Keratinocyte (primary cell): ENCODE measurements around the gene DISC1. TPM values are rescaled to one million over a fixed set of nuclear protein-coding genes. Genes with fewer than 3 reads are reported as not detected.
"Not testable (repeated sequence)": the region's sequence is repeated elsewhere in the genome, so short reads cannot be mapped to it uniquely, and the experiment has no call there.

Experiments used
- DNase-seq: peaks from one replicate; pipeline ENCODE4 v3.0.0-alpha.2; 2011; ENCODE audit warnings: low read depth, missing footprints, low spot score
- FAIRE-seq: peaks from 2 replicates; lab custom pipeline; 2011; peaks lifted over from hg19 to GRCh38; lab: Jason Lieb, UNC
- H2AFZ ChIP-seq: 2 replicates; pipeline ENCODE4 v1.6.0; 2012; ENCODE audit warnings: low read length, control low read depth, inconsistent platforms; ENCODE audit not compliant: control insufficient read depth
- H3K27ac ChIP-seq: 2 replicates; pipeline ENCODE4 v1.5.1; 2011; ENCODE audit warnings: low read length; ENCODE audit not compliant: control insufficient read depth, insufficient read depth
- H3K27me3 ChIP-seq: 3 replicates; pipeline ENCODE4 v1.6.0; 2011; ENCODE audit warnings: low read length; ENCODE audit not compliant: control insufficient read depth, insufficient read depth; ENCODE audit errors: extremely low read depth
- H3K36me3 ChIP-seq, 2 experiments: 2 replicates in 1 of 2; 3 replicates in 1 of 2; pipeline ENCODE4 v1.5.1; 2011; ENCODE audit warnings: low read length in 2 of 2, mild to moderate bottlenecking in 1 of 2; ENCODE audit not compliant: control insufficient read depth in 2 of 2, insufficient read depth in 2 of 2; ENCODE audit errors: extremely low read depth in 1 of 2
- H3K4me1 ChIP-seq: 3 replicates; pipeline ENCODE4 v1.5.1; 2011; ENCODE audit warnings: low read length; ENCODE audit not compliant: control insufficient read depth, insufficient read depth; ENCODE audit errors: extremely low read depth
- H3K4me2 ChIP-seq: 3 replicates; pipeline ENCODE4 v1.6.0; 2011; ENCODE audit warnings: low read depth, low read length; ENCODE audit not compliant: control insufficient read depth, insufficient read depth; ENCODE audit errors: extremely low read depth
- H3K4me3 ChIP-seq, 3 experiments: fragments of 200-600 bp in 1 of 3; sonication (generic) in 1 of 3; 2 replicates in 2 of 3; 3 replicates in 1 of 3; pipeline ENCODE4 v1.5.1; 2011 to 2016; ENCODE audit warnings: low read length in 3 of 3, mild to moderate bottlenecking in 3 of 3, control low read depth in 2 of 3, inconsistent platforms in 1 of 3, low read depth in 1 of 3, mixed read lengths in 1 of 3, mixed run types in 1 of 3, moderate library complexity in 1 of 3; ENCODE audit not compliant: control insufficient read depth in 2 of 3, insufficient read depth in 2 of 3; ENCODE audit errors: extremely low read depth in 1 of 3
- H3K79me2 ChIP-seq: 2 replicates; pipeline ENCODE4 v1.6.0; 2012; ENCODE audit warnings: low read length; ENCODE audit not compliant: control insufficient read depth, insufficient read depth
- H3K9ac ChIP-seq: 3 replicates; pipeline ENCODE4 v1.6.0; 2011; ENCODE audit warnings: low read length; ENCODE audit not compliant: control insufficient read depth, insufficient read depth; ENCODE audit errors: extremely low read depth
- H3K9me1 ChIP-seq: 3 replicates; pipeline ENCODE4 v1.6.0; 2011; ENCODE audit warnings: low read length; ENCODE audit not compliant: control insufficient read depth, insufficient read depth; ENCODE audit errors: extremely low read depth
- H3K9me3 ChIP-seq: 2 replicates; pipeline ENCODE4 v1.5.1; 2012; ENCODE audit warnings: low read depth, low read length; ENCODE audit not compliant: control insufficient read depth
- H4K20me1 ChIP-seq: 3 replicates; pipeline ENCODE4 v1.6.0; 2011; ENCODE audit warnings: low read length; ENCODE audit not compliant: control insufficient read depth, insufficient read depth; ENCODE audit errors: extremely low read depth
- CTCF ChIP-seq, 3 experiments: IDR thresholded peaks in 1 of 3; conservative IDR thresholded peaks in 1 of 3; optimal IDR thresholded peaks in 1 of 3; 2 replicates in 2 of 3; 3 replicates in 1 of 3; pipeline versions ENCODE3 to v1.5.1; 2011; ENCODE audit warnings: low read length in 3 of 3, mild to moderate bottlenecking in 3 of 3, moderate library complexity in 2 of 3, control low read depth in 1 of 3, inconsistent platforms in 1 of 3; ENCODE audit not compliant: insufficient read depth in 2 of 3; ENCODE audit errors: extremely low read depth in 1 of 3
- EZH2 ChIP-seq: IDR thresholded peaks from one replicate; pipeline ENCODE4 v1.6.1; 2012; ENCODE audit warnings: inconsistent platforms, mild to moderate bottlenecking, low read length, moderate library complexity
- dilution Hi-C: fragments of 300-500 bp; cut with MboI; formaldehyde crosslinking; loops from one replicate; pipeline ENCODE4 v1.7.0; 2020; ENCODE audit warnings: low sequenced_read_pairs; ENCODE audit not compliant: extremely low pct_ligation_motif_present
- polyA plus RNA-seq, 5 experiments: library from polyadenylated mRNA; depleted of rRNA in 3 of 5; stranded (reverse) in 3 of 5; stranded (forward) in 1 of 5; unstranded in 1 of 5; fragments of >200 nt; gene quantifications; 1 replicate in 1 of 5; 2 replicates in 3 of 5; 3 replicates in 1 of 5; pipeline versions ENCODE4 v1.2.1 to v1.2.3, GENCODE V29; 2011 to 2012; ENCODE audit warnings: missing spikeins in 2 of 5, low read depth in 1 of 5, low replicate concordance in 1 of 5

Gene DISC1
- polyA plus RNA-seq, 1 donor (not counting 4 experiments of a cell fraction or from before 2014, with no cell fraction given): 0.47 TPM

- dilution Hi-C loops: no loop called here
- H3K9me3 ChIP-seq: no peaks in the 10 kb centered on the region
- no peaks in the 10 kb centered on the region for H3K4me1 ChIP-seq
- H3K79me2 ChIP-seq: no peaks in the 10 kb centered on the region
- H3K4me3 ChIP-seq: no peak overlapping the region
- TF ChIP-seq CTCF (optimal IDR thresholded peaks at IDR 0.05 in 1 of 3, IDR thresholded peaks at IDR 0.05 in 1 of 3, conservative IDR thresholded peaks at IDR 0.05 in 1 of 3; ENCODE audit: extremely low read depth in 1 of 3, insufficient read depth in 2 of 3, low read length in 3 of 3) (no peak), EZH2 (no peak)
- no peak overlapping the region for H2AFZ ChIP-seq
- H3K27me3 ChIP-seq: no peaks in the 10 kb centered on the region
- H3K9me1 ChIP-seq: no peaks in the 10 kb centered on the region
- no peaks in the 10 kb centered on the region for H4K20me1 ChIP-seq
- H3K27ac ChIP-seq: no peak overlapping the region
- no peaks in the 10 kb centered on the region for H3K36me3 ChIP-seq
- H3K9ac ChIP-seq: no peak overlapping the region
- DNase-seq: no peak
- no peak overlapping the region for H3K4me2 ChIP-seq
- no peak for FAIRE-seq
These were observed 100.6 kb downstream of the DISC1 start for GRCh38 chr1:231727171-231727570.

GRCh38 chr1:231728987-231729386 is 102.4 kb downstream of the DISC1 start:
- H3K4me3 ChIP-seq, H3K79me2 ChIP-seq, H3K27ac ChIP-seq, H3K9me3 ChIP-seq, H3K27me3 ChIP-seq, H3K9ac ChIP-seq, dilution Hi-C loops, DNase-seq, H3K4me1 ChIP-seq, H2AFZ ChIP-seq, H3K4me2 ChIP-seq, H3K9me1 ChIP-seq, FAIRE-seq, H3K36me3 ChIP-seq, H4K20me1 ChIP-seq: not testable (repeated sequence)

GRCh38 chr1:231729544-231729943 is 103.0 kb downstream of the DISC1 start:
- Histone ChIP-seq H3K4me1 (no peaks in the 10 kb centered on the region), H3K36me3 (no peaks in the 10 kb centered on the region), H3K27ac (no peak overlapping the region), H3K4me3 (no peak overlapping the region), H3K9me1 (no peaks in the 10 kb centered on the region), H3K9me3 (no peaks in the 10 kb centered on the region), H4K20me1 (no peaks in the 10 kb centered on the region), H3K79me2 (no peaks in the 10 kb centered on the region), H3K27me3 (no peaks in the 10 kb centered on the region), H2AFZ (no peak overlapping the region), H3K9ac (no peak overlapping the region), H3K4me2 (no peak overlapping the region)
- DNase-seq (no peak), FAIRE-seq (no peak)
- dilution Hi-C loops: no loop called here
- TF ChIP-seq EZH2 (no peak), CTCF (optimal IDR thresholded peaks at IDR 0.05 in 1 of 3, IDR thresholded peaks at IDR 0.05 in 1 of 3, conservative IDR thresholded peaks at IDR 0.05 in 1 of 3; ENCODE audit: extremely low read depth in 1 of 3, insufficient read depth in 2 of 3, low read length in 3 of 3) (no peak)
